K562 (cell line): Measurements from ENCODE around the gene RETREG2. TPM values are rescaled to one million over a fixed set of nuclear protein-coding genes. Genes with fewer than 3 reads are reported as not detected.
A peak's percentile ranks its signal among the peaks of the same experiment; 100 is the strongest.

Source experiments
- ATAC-seq: fragments of 200-7000 bp; cut with Tn5 transposase; 3 replicates; pipeline ENCODE4 v1.9.1; 2020; ENCODE audit warnings: moderate library complexity
- BruUV-seq: library from RNA; stranded (reverse); fragments of 400-500 nt; replicated peaks from 2 replicates; lab custom pipeline; 2021; lab: Mats Ljungman, UMichigan
- CTCF ChIA-PET: fragments of 300-600 bp; formaldehyde crosslinking; extraction: SDS; loops from one replicate; lab custom pipeline; 2021; ENCODE audit warnings: low intra/inter-chr PET ratio; lab: Yijun Ruan, JAX
- POLR2A ChIA-PET: fragments of 300-600, 350-650 bp; sonication (Branson Sonifier 250); formaldehyde crosslinking; extraction: SDS; loops from one replicate; lab custom pipeline; 2021; ENCODE audit warnings: antibody characterized with exemption, inconsistent platforms; lab: Yijun Ruan, JAX
- DNase-seq, 4 experiments: peaks; one replicate each; pipeline versions ENCODE4 v3.0.0 to v3.0.0-alpha.2; 2011 to 2018; ENCODE audit warnings: low spot score in 3 of 4, mixed read lengths in 3 of 4; ENCODE audit errors: extremely low read depth in 1 of 4
- FAIRE-seq: peaks from 2 replicates; lab custom pipeline; 2011; peaks lifted over from hg19 to GRCh38; lab: Jason Lieb, UNC
- H2AFZ ChIP-seq: 2 replicates; pipeline ENCODE4 v1.6.0; 2011; ENCODE audit warnings: low read depth, low read length, control low read depth, inconsistent platforms
- H3K27ac ChIP-seq: fragments of 200-600 bp; 3 replicates; pipeline ENCODE4 v1.8.0; 2011; ENCODE audit warnings: low read depth, mild to moderate bottlenecking, control low read depth, inconsistent platforms, low read length, moderate library complexity, mixed read lengths; ENCODE audit errors: extremely low read depth
- H3K27me3 ChIP-seq, 2 experiments: fragments of 300-600 bp in 1 of 2; 2 replicates in 1 of 2; 3 replicates in 1 of 2; pipeline versions ENCODE4 v1.6.0 to v1.8.0; 2011; ENCODE audit warnings: inconsistent platforms in 2 of 2, low read length in 2 of 2, mild to moderate bottlenecking in 1 of 2, mixed read lengths in 1 of 2, moderate library complexity in 1 of 2; ENCODE audit not compliant: control insufficient read depth in 2 of 2, insufficient read depth in 2 of 2
- H3K36me3 ChIP-seq: fragments of 300-600 bp; 3 replicates; pipeline ENCODE4 v1.8.0; 2011; ENCODE audit warnings: mild to moderate bottlenecking, low read length, inconsistent platforms; ENCODE audit not compliant: control insufficient read depth, insufficient read depth
- H3K4me1 ChIP-seq, 2 experiments: fragments of 200-600 bp in 1 of 2; replicated peaks in 1 of 2; 2 replicates in 1 of 2; 3 replicates in 1 of 2; pipeline versions ENCODE4 v1.5.1 to v1.8.0; 2011; ENCODE audit warnings: inconsistent platforms in 2 of 2, low read length in 2 of 2, mild to moderate bottlenecking in 1 of 2, mixed read lengths in 1 of 2, moderate library complexity in 1 of 2; ENCODE audit not compliant: control insufficient read depth in 2 of 2, insufficient read depth in 2 of 2
- H3K4me2 ChIP-seq: 2 replicates; pipeline ENCODE4 v1.6.1; 2011; ENCODE audit warnings: low read length, control low read depth, inconsistent platforms, mixed read lengths; ENCODE audit not compliant: insufficient read depth
- H3K4me3 ChIP-seq: fragments of 200-600 bp; sonication (generic), shearing (Covaris generic); 2 replicates; pipeline ENCODE4 v1.5.1; 2016; ENCODE audit warnings: control low read depth, inconsistent platforms
- H3K79me2 ChIP-seq: fragments of 200-600 bp; 3 replicates; pipeline ENCODE4 v1.8.0; 2011; ENCODE audit warnings: low read length, inconsistent platforms; ENCODE audit not compliant: control insufficient read depth, insufficient read depth
- H3K9ac ChIP-seq, 2 experiments: 2 replicates each; pipeline versions ENCODE4 v1.6.0 to v1.6.1; 2011; ENCODE audit warnings: low read depth in 2 of 2, low read length in 2 of 2, control low read depth in 1 of 2, inconsistent platforms in 1 of 2, mild to moderate bottlenecking in 1 of 2, mixed read lengths in 1 of 2; ENCODE audit not compliant: insufficient read depth in 1 of 2
- H3K9me1 ChIP-seq: one replicate; pipeline ENCODE4 v1.6.0; 2011; ENCODE audit warnings: inconsistent platforms, mild to moderate bottlenecking, low read length, moderate library complexity; ENCODE audit not compliant: control insufficient read depth, insufficient read depth
- H3K9me3 ChIP-seq: replicated peaks from 2 replicates; pipeline ENCODE4 v1.5.1; 2011; ENCODE audit warnings: low read depth, low read length, inconsistent platforms; ENCODE audit not compliant: control insufficient read depth, insufficient read depth
- H4K20me1 ChIP-seq: replicated peaks from 2 replicates; pipeline ENCODE4 v1.6.1; 2011; ENCODE audit warnings: low read length, inconsistent platforms, mixed read lengths; ENCODE audit not compliant: control insufficient read depth, insufficient read depth
- CTBP1 ChIP-seq: fragments of 450-650 bp; IDR thresholded peaks from 2 replicates; pipeline ENCODE4 v1.6.1; 2016; ENCODE audit warnings: borderline replicate concordance
- EGR1 ChIP-seq: fragments of 450-650 bp; conservative IDR thresholded peaks from 2 replicates; pipeline ENCODE4 v1.6.1; 2017; ENCODE audit warnings: mild to moderate bottlenecking
- FOSL1 ChIP-seq: fragments of 200-800 bp; sonication (Bioruptor generic); conservative IDR thresholded peaks from 2 replicates; pipeline ENCODE4 v1.6.1; 2016; ENCODE audit warnings: missing genetic modification characterization, missing compliant biosample characterization
- HMBOX1 ChIP-seq: sonication (generic); IDR thresholded peaks from 2 replicates; pipeline ENCODE4 v1.6.1; 2016
- IRF1 ChIP-seq: sonication (generic); formaldehyde crosslinking; IDR thresholded peaks from 2 replicates; pipeline ENCODE4 v1.8.0; 2022; ENCODE audit warnings: missing genetic modification reagents, mild to moderate bottlenecking, borderline replicate concordance
- NR2C2 ChIP-seq, 2 experiments: fragments of 200-800 bp in 1 of 2; sonication (Bioruptor generic) in 1 of 2; sonication (generic) in 1 of 2; formaldehyde crosslinking in 1 of 2; IDR thresholded peaks; 2 replicates each; pipeline versions ENCODE4 v1.6.1 to v1.8.0; 2016 to 2022; ENCODE audit warnings: mild to moderate bottlenecking in 1 of 2, missing compliant biosample characterization in 1 of 2, missing genetic modification characterization in 1 of 2, missing genetic modification reagents in 1 of 2
- ZNF121 ChIP-seq: sonication (generic); formaldehyde crosslinking; conservative IDR thresholded peaks from 2 replicates; pipeline ENCODE4 v1.8.0; 2022; ENCODE audit warnings: missing genetic modification reagents
- WGBS: fragments of 100-300 bp; shearing (Covaris generic); methylation state at CpG from one replicate; pipeline ENCODE4 v1.1.6; 2016; ENCODE audit warnings: low coverage, mixed read lengths; ENCODE audit not compliant: insufficient coverage; ENCODE audit errors: missing lambda C conversion rate; 5-methylcytosine and 5-hydroxymethylcytosine counted together
- in situ Hi-C: fragments of 300-500 bp; cut with MboI; formaldehyde crosslinking; loops from 4 replicates; pipeline ENCODE4 v1.15.0; 2018; ENCODE audit warnings: inconsistent platforms, mixed read lengths
- intact Hi-C: fragments of 100-400 bp; cut with micrococcal nuclease; formaldehyde crosslinking; loops from 2 replicates; pipeline ENCODE4 v1.14.2; 2022
- polyA plus RNA-seq, 8 experiments: library from polyadenylated mRNA; depleted of rRNA in 4 of 8; stranded (reverse) in 5 of 8; unstranded in 3 of 8; fragments of >200 nt; fragmentation: Nextera tagmentation in 2 of 8; fragmentation: Illumina TruSeq in 1 of 8; extraction: Ambion mirVana in 2 of 8; extraction: Trizol in 1 of 8; gene quantifications; 2 replicates each; pipeline versions ENCODE4 v1.2.1 to v1.2.3, GENCODE V29; 2011 to 2014; ENCODE audit warnings: inconsistent platforms in 1 of 8, missing spikeins in 1 of 8
- total RNA-seq, 7 experiments: library from RNA; depleted of rRNA in 6 of 7; stranded (reverse); fragments of >200 nt in 6 of 7; fragmentation: Illumina TruSeq in 2 of 7; extraction: Trizol in 2 of 7; gene quantifications; 2 replicates each; pipeline versions ENCODE4 v1.2.1 to v1.2.3, GENCODE V29; 2011 to 2021; ENCODE audit warnings: low replicate concordance in 1 of 7

RETREG2 gene
- total and polyA plus RNA-seq, 9 of the 15 experiments (the other 6 are each of a cell fraction or from before 2014, with no cell fraction given) = 4.9 to 40.1 (median 19.2) TPM

- no TSS peak for BruUV-seq
- no peak for ATAC-seq
- no peaks in the 10 kb centered on the region for H3K27me3 ChIP-seq
- no peak for FAIRE-seq
- in situ Hi-C loops (loop anchor here (5.0 to 10.0 kb wide), 2 partner anchors 101 to 134 kb away; no protein-coding TSS in a partner anchor), intact Hi-C loops (loop anchor here (10.0 kb wide), 1 partner anchor 304 kb away; the partner anchor contains the start of gene WNT6)
- H3K27ac ChIP-seq = no peak overlapping the region
- H3K9me1 ChIP-seq = no peaks in the 10 kb centered on the region
- no peak overlapping the region for H2AFZ ChIP-seq
- no peaks in the 10 kb centered on the region; the same call in 2 of the 3 replicates for H3K79me2 ChIP-seq
- no peak overlapping the region for H3K4me2 ChIP-seq
- TF ChIP-seq FOSL1 (tag) = no peak
- no peak for TF ChIP-seq CTBP1
- POLR2A ChIA-PET = no interaction called here
- DNase-seq = no peak
- no peak overlapping the region for H3K9ac ChIP-seq
- WGBS = 43% methylated on average over 3 of the region's 3 CpGs
- H3K9me3 ChIP-seq = no peaks in the 10 kb centered on the region
- CTCF ChIA-PET = interaction anchor here (1.5 kb wide), 1 partner anchor 137 kb away, joined by 8 read pairs; no protein-coding TSS in a partner anchor
- no peaks in the 10 kb centered on the region; the same call in 1 of the 2 replicates for H4K20me1 ChIP-seq
- 0 out of 3 replicates have a peak, but pooled peaks cover 9% of the 10 kb centered on the region for H3K36me3 ChIP-seq
- no peak overlapping the region for H3K4me3 ChIP-seq
- H3K4me1 ChIP-seq = peaks cover 8 to 13% of the 10 kb centered on the region in 2 experiments; a peak in 4 of 5 replicates
Measured at GRCh38 chr2:219158586-219158985, 19.5 kb upstream of the RETREG2 start.

GRCh38 chr2:219159771-219160185 lies 18.3 kb upstream of the RETREG2 start:
- Histone ChIP-seq H3K4me1 (peaks cover 8 to 13% of the 10 kb centered on the region in 2 experiments; a peak in 4 of 5 replicates), H3K79me2 (no peaks in the 10 kb centered on the region; the same call in 2 of the 3 replicates), H4K20me1 (no peaks in the 10 kb centered on the region; the same call in 1 of the 2 replicates), H3K4me3 (peak overlapping the region; percentile 55), H3K9ac (peak overlapping the region; percentile 33 to 95; a peak in 3 of 4 replicates), H3K36me3 (0 out of 3 replicates have a peak, but pooled peaks cover 5% of the 10 kb centered on the region), H3K27me3 (no peaks in the 10 kb centered on the region), H3K27ac (no peak overlapping the region), H3K9me3 (no peaks in the 10 kb centered on the region), H3K9me1 (no peaks in the 10 kb centered on the region), H2AFZ (peak overlapping the region; percentile 81), H3K4me2 (peak overlapping the region; percentile 86)
- CTCF ChIA-PET = interaction anchor here (0.7 to 2.3 kb wide), 3 partner anchors 135 to 276 kb away, joined by 3 to 10 read pairs (median 8); no protein-coding TSS in a partner anchor
- TSS peak; percentile 62 for BruUV-seq
- in situ Hi-C loops (loop anchor here (5.0 to 10.0 kb wide), 2 partner anchors 102 to 135 kb away; no protein-coding TSS in a partner anchor), intact Hi-C loops (loop anchor here (1.0 to 10.0 kb wide), 6 partner anchors 18 to 305 kb away; partner anchors contain the start of genes ABCB6, DNAJB2 and WNT6)
- POLR2A ChIA-PET = interaction anchor here (1.0 kb wide), 1 partner anchor 12 kb away, joined by 3 read pairs; no protein-coding TSS in a partner anchor
- peak; percentile 3 for ATAC-seq
- WGBS = 23% methylated on average over 15 of the region's 18 CpGs
- peak; percentile 6 for FAIRE-seq
- TF ChIP-seq EGR1 = no peak
- no peak for TF ChIP-seq IRF1 (CRISPR knock-in tag)
- 0 out of 2 replicates have a peak, but pooled peaks have one; percentile 5 for TF ChIP-seq HMBOX1
- no peak for TF ChIP-seq ZNF121 (CRISPR knock-in tag)
- TF ChIP-seq NR2C2 (CRISPR knock-in tag; IDR thresholded peaks at IDR 0.05) = no peak
- 0 out of 2 replicates have a peak, but pooled peaks have one; percentile 13 for TF ChIP-seq NR2C2 (tag; IDR thresholded peaks at IDR 0.05)
- peak in 1 of 4 experiments; percentile 15 for DNase-seq
